ENCODE measurements around the gene TRPC3. TPM values are rescaled to one million over a fixed set of nuclear protein-coding genes. Genes with fewer than 3 reads are reported as not detected.

TRPC3 gene
- not detected in 2 replicates for total RNA-seq (2014; rRNA removed; shearing (Covaris generic))

DNA sequence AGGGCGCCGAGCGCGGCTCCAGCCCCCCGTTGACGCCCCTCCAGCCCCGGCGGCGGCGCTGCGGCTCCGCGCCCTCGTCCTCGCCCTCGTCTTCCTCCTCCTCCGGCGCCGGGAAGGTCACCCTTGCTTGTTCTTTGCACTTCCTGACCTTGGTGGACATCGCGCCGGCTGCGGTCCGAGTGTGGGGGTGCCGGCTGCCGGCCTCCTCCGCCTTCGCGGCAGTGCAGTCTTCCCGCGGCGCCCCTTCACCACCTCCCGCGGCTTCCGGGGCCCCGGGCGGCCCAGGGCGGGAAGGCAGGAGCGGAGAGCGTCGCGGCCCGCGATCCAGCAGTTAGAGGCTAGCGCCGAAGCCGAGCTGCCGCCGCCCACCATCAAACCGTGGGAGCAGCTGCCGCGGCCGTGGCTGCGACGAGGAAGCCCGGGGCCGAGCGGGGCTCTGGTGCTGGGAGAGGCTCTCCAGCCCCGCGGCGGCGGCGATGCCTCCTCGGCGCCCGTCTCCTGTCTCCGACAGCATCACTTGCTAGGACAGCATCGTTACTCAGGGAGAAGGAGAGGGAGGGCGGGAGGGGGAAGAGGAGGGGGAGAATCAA lies at the start of gene TRPC3:
Gene TRPC3, minus strand, starts transcription at position 540 of the 590 bp plus-strand sequence. Its CDS starts 380 bp downstream, at position 160.
- DNase-seq (ENCODE audit: low read depth) = peak; percentile 3

GRCh38 chr4:122000849-122001248 lies 49.0 kb upstream of the TRPC3 start:
- no peak for DNase-seq (ENCODE audit: low read depth)

- no peak for DNase-seq (ENCODE audit: low read depth)
Measured at GRCh38 chr4:121998024-121998423, 46.2 kb upstream of the TRPC3 start.

- DNase-seq (ENCODE audit: low read depth) = no peak
Measured at GRCh38 chr4:121995790-121996537, 44.1 kb upstream of the TRPC3 start.

DNA sequence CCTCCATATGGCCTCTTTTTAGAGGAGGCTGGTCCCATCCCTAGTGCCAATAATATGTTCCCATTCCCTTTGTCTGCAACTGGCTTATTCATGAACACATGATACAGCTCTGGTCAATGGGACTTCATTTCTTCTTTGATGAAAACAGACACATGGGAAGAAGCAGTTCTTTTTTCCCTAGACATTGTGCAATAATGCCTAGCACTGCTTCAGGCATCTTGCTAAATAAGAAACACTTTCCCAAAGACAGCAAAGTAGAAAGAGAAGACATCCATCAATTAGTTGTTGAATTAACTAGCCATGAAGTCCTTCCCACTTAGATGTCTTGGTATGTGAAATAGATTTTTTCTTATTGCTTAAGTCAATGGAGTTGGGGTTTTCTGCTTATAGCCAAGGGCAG lies 40.1 kb upstream of the TRPC3 start:
- no peak for DNase-seq (ENCODE audit: low read depth)

GRCh38 chr4:121990489-121990888 lies 38.6 kb upstream of the TRPC3 start:
- DNase-seq (ENCODE audit: low read depth) = no peak

DNA sequence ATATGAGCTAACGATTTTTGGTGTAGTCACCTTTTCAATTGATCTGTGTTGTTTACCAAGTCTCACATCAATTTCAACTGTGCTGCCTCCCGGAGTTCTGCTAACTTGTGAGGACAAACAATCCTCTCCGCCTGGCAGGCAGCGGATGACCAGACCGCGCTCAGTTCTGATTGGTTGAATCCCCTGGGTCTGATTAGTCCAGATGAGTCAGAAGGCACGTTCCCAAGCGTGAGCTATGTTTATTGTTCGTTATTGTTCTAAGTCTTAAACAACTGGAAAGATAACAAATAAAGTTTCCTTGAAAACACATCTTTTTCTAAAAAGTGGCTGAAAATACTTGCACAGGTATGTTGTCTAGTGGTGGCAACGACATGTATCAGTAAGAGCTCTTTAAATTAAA lies 37.9 kb upstream of the TRPC3 start:
- peak; percentile 66 for DNase-seq (ENCODE audit: low read depth)

- DNase-seq (ENCODE audit: low read depth) = no peak
Measured at GRCh38 chr4:121988950-121989349, 37.1 kb upstream of the TRPC3 start.

GRCh38 chr4:121980643-121981042 lies 28.8 kb upstream of the TRPC3 start:
- DNase-seq (ENCODE audit: low read depth) = peak; percentile 45

DNA sequence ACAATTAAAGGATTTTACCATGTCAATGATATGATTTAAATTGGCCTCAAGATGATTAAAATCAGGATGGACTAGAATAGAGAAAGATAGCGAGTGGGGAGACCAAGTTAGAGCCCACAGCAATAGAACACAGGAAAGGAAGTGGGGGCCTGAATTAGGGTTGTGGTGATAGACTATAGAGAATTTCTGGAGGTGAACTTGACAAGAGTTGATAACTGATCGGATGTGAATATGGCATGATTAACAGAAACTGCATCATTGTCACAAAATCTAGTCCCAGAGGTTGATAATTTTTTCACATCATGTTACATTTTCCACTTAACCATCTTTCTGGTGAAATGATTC lies 26.3 kb upstream of the TRPC3 start:
- DNase-seq (ENCODE audit: low read depth) = no peak

GRCh38 chr4:121977251-121978171 lies 25.7 kb upstream of the TRPC3 start:
- peak; percentile 44 for DNase-seq (ENCODE audit: low read depth)

GRCh38 chr4:121975784-121976183 lies 23.9 kb upstream of the TRPC3 start:
- DNase-seq (ENCODE audit: low read depth) = no peak

GRCh38 chr4:121973816-121974215 lies 22.0 kb upstream of the TRPC3 start:
- no peak for DNase-seq (ENCODE audit: low read depth)

- no peak for DNase-seq (ENCODE audit: low read depth)
Measured at GRCh38 chr4:121968859-121969258, 17.0 kb upstream of the TRPC3 start.

- DNase-seq (ENCODE audit: low read depth) = no peak
Measured at GRCh38 chr4:121964958-121965357, 13.1 kb upstream of the TRPC3 start.

DNA sequence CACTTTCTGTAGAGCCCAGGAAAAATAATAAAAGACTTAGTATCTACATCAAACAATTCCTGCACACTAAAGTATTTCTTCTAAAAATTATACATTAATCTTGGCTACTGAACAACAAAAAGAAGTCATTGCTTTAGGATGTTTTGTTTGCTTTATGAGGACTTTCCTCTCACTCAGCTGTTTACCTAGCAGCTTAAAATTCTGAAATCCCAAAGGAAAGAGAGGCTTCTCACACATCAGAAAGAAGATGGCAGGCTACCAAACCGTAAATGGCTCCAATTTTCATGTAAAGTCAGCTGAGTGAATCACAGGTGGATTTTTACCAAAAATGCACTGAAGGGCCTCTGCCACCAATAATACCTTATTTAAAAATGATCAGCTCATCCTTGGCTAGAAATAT lies 9.0 kb upstream of the TRPC3 start:
- no peak for DNase-seq (ENCODE audit: low read depth)

DNA sequence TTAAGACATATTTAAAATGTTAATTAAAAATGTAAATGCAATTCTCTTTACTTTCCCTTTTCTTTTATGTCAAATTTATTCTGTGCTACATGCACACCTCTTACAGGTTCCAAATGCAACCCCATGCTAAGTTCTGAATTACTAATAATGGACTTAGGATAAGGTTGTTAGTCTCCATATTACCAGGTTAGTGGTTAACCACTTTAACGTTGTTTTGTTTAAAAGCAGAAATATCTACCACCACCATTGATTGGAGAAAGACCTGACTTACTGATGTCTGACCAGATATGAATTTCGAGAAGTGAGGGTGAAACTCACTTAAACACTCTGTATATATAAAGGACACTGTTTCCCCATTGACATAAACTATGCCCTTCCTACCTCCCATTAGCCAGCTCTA lies 6.9 kb upstream of the TRPC3 start:
- no peak for DNase-seq (ENCODE audit: low read depth)

- no peak for DNase-seq (ENCODE audit: low read depth)
Measured at GRCh38 chr4:121957266-121957665, 5.4 kb upstream of the TRPC3 start.

DNA sequence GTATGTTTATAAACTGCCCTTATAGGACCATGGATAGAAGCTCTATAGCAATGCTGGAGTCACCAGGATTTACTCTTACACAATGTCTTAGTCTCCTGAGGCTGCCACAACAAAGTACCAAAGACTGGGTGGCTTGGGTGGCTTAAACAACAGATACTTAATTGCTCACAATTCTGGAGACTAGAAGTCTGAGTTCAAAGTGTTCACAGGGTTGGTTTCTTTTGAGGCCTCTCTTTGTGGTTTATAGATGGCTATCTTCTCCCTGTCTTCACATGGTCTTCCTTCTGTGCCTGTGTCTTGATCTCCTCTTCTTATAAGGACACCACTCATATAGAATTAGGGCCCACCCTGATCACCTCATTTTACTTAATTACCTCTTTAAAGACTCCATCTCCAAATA lies 2.0 kb upstream of the TRPC3 start:
- DNase-seq (ENCODE audit: low read depth) = no peak

GRCh38 chr4:121952290-121952689 lies 430 bp upstream of the TRPC3 start:
- DNase-seq (ENCODE audit: low read depth) = no peak

GRCh38 chr4:121950680-121951520 lies 960 bp downstream of the TRPC3 start:
- DNase-seq (ENCODE audit: low read depth) = no peak
